ENCODE data around the gene NOSTRIN.

The NOSTRIN gene

DNA sequence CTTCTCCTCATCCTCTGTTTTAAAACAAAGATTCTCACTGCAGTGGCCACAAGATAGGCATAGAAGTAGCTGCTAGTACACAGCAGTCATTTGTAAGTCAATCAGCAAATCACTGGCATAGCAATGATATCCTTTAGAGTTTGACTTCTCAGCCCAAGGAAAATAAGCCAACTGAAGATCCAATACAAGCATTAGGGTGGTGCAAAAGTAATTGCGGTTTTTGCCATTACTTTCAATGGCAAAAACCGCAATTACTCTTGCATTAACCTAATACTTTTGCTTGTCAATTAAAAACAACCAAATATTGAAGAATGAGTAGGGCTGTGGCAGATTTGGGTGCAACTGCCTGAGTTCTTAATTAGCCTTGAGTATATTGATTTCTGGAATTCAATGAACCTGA lies 101.5 kb downstream of the NOSTRIN start:
- H3K4me1 Mint-ChIP-seq: no peaks in the 10 kb centered on the region
- DNase-seq (no peak), ATAC-seq (no peak)
- no peaks in the 10 kb centered on the region for H3K9me3 Mint-ChIP-seq
- no peak overlapping the region for H3K4me3 Mint-ChIP-seq
- no peak overlapping the region for H3K27ac Mint-ChIP-seq
- peaks cover 16% of the 10 kb centered on the region for H3K27me3 Mint-ChIP-seq
- H3K36me3 Mint-ChIP-seq (ENCODE audit: low read depth): no peaks in the 10 kb centered on the region

DNA sequence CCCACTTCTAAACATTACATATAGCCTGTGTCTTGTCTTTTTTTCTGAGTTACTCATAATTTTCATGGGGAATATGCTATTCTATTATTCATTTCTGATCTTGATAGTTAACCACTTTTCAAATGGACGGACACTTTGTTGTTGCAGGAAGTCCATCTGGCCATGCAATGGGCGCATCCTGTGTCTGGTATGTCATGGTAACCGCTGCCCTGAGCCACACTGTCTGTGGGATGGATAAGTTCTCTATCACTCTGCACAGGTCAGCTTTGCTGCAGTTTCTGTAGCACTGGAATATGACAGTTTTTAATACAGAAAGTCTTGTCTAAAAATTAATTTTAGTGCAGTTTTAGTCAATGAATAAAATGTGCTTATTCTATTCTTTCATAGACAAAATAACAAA lies 101.9 kb downstream of the NOSTRIN start:
- H3K27ac Mint-ChIP-seq: no peak overlapping the region
- H3K36me3 Mint-ChIP-seq (ENCODE audit: low read depth): no peaks in the 10 kb centered on the region
- DNase-seq: no peak
- no peaks in the 10 kb centered on the region for H3K9me3 Mint-ChIP-seq
- H3K27me3 Mint-ChIP-seq: peaks cover 13% of the 10 kb centered on the region
- H3K4me3 Mint-ChIP-seq: no peak overlapping the region
- ATAC-seq: no peak
- H3K4me1 Mint-ChIP-seq: no peaks in the 10 kb centered on the region

DNA sequence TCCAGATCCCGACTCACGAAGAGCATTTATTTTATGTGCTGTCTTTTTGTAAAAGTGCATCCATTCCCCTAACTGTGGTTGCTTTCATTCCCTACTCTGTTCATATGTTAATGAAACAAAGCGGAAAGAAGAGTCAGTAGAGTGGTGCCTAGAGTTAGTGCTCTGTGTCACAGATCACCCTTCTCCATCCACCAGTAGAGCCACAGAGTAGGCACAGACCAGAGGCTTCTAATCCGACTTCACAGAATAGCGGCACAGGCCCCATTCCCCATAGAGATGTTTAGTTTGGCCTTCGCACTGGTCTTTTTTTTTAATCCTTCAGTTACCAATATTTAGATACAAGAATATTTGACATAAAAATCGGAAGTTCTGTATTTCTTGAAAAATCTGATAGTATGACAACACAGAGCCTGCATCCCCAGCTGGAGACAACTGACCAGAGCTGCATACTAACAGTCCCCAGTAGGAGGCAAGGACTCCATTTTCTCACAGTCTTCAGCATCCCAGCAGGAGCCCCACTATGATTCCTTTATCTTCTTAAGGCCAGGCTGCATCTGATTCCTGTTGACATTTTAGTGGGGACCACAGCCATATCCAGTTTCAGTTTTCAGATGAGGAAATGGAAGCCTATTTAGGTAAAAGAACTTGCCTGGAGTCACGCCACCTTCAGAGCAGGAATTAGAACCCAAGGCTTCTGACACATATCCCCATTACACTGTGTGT lies 105.7 kb downstream of the NOSTRIN start:
- H3K9me3 Mint-ChIP-seq: no peaks in the 10 kb centered on the region
- H3K27ac Mint-ChIP-seq: no peak overlapping the region
- no peaks in the 10 kb centered on the region for H3K36me3 Mint-ChIP-seq (ENCODE audit: low read depth)
- H3K4me1 Mint-ChIP-seq: peaks cover 2% of the 10 kb centered on the region
- ATAC-seq: no peak
- DNase-seq: no peak
- no peak overlapping the region for H3K4me3 Mint-ChIP-seq
- peaks cover 29% of the 10 kb centered on the region for H3K27me3 Mint-ChIP-seq

DNA sequence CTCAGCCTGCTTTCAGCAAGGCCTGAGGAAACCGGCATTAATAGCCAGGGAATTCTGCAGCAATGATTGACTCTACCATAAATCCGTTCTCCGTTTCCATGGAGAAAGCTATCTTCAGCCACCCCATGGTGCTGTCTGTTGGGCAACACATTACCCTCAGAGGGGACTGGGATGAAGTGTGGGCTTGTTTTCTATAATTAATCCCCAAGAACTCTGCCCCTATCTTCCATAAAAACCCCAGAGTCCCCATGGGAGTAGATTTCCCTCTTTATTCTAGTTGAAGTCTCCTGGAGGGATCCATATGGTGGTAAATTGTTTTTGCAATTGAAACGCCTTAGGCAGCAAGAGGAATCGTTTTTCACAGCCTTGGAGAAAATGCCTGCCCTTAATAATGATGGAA lies 107.9 kb downstream of the NOSTRIN start:
- H3K27ac Mint-ChIP-seq: no peak overlapping the region
- peaks cover 32% of the 10 kb centered on the region for H3K27me3 Mint-ChIP-seq
- ATAC-seq (no peak), DNase-seq (no peak)
- H3K36me3 Mint-ChIP-seq (ENCODE audit: low read depth): no peaks in the 10 kb centered on the region
- no peaks in the 10 kb centered on the region for H3K9me3 Mint-ChIP-seq
- H3K4me1 Mint-ChIP-seq: peaks cover 5% of the 10 kb centered on the region
- H3K4me3 Mint-ChIP-seq: no peak overlapping the region

DNA sequence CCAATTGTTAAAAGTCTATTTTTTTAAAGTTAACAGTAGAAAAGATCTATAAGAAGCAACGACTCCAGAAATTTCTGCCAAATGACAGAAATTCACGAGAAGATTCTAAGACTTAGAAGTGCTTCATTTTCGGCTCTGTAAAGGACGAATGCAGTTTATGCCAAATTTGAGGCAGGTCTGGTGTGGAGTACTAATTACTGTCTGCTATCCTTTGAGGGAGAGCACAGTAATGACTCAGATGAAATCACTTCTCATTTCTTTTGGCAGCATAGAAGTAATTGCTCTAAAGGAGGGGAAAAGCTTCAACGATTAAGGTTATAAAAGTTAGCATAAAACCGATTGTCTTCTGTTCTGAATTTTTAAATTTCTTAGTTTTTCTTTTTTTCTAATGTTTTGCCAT lies 110.0 kb downstream of the NOSTRIN start:
- no peak overlapping the region for H3K4me3 Mint-ChIP-seq
- peaks cover 27% of the 10 kb centered on the region for H3K27me3 Mint-ChIP-seq

DNA sequence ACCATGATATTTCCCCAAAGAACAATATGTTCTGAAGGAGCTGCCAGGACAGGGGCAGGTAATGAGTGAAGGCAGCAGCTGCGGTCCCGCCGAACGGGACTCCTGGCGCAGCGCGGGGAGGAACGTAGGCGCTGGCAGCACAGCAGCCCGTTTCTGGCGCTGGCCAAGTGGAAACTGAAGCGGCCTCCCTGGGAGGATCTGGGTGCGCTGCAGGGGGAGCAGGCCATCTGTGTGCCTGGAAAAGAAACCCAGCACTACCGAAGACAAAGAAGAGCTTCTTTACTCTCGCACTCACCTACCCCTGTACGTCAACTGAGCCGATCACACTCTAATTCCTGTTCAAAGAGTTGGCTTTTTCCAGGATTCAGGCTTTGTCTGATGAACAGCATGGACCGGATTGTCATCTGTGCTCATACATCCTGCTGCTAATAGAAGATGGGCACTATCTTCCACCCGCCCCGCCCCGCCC lies 110.5 kb downstream of the NOSTRIN start:
- DNase-seq (peak; percentile 4), ATAC-seq (no peak)
- no peak overlapping the region for H3K4me3 Mint-ChIP-seq
- peaks cover 27% of the 10 kb centered on the region for H3K27me3 Mint-ChIP-seq
- H3K4me1 Mint-ChIP-seq: peaks cover 12% of the 10 kb centered on the region
- H3K27ac Mint-ChIP-seq: no peak overlapping the region
- H3K36me3 Mint-ChIP-seq (ENCODE audit: low read depth): no peaks in the 10 kb centered on the region
- no peaks in the 10 kb centered on the region for H3K9me3 Mint-ChIP-seq

More for the DNA sequence above, 110.0 kb downstream of the NOSTRIN start:
- DNase-seq (no peak), ATAC-seq (no peak)
- no peaks in the 10 kb centered on the region for H3K9me3 Mint-ChIP-seq
- H3K4me1 Mint-ChIP-seq: peaks cover 12% of the 10 kb centered on the region
- H3K27ac Mint-ChIP-seq: no peak overlapping the region
- no peaks in the 10 kb centered on the region for H3K36me3 Mint-ChIP-seq (ENCODE audit: low read depth)

DNA sequence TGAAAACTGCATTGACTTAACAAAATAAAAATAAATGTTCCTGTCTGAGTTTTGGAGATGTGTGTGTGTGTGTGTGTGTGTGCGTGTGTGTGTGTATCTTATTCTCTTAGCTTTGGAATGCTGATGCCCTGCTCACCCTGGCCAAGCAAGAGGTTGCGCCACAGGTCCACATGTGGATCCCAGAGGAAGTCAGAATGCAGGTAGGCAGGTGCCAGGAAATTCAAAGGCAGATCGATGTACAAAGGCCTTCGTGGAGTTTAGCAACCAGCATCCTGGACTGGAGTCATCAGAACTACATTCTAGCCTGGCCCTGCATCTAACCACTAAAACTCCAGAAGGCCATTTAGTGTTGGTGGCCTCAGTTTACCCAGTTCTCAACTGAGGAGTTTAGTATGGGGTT lies 111.1 kb downstream of the NOSTRIN start:
- no peak overlapping the region for H3K27ac Mint-ChIP-seq
- peaks cover 28% of the 10 kb centered on the region for H3K27me3 Mint-ChIP-seq
- H3K4me1 Mint-ChIP-seq: peaks cover 12% of the 10 kb centered on the region
- no peak for DNase-seq
- H3K4me3 Mint-ChIP-seq: no peak overlapping the region
- no peak for ATAC-seq
- no peaks in the 10 kb centered on the region for H3K9me3 Mint-ChIP-seq
- no peaks in the 10 kb centered on the region for H3K36me3 Mint-ChIP-seq (ENCODE audit: low read depth)
